Esophagus squamous epithelium (tissue), 5 donors: ENCODE measurements around the gene FRS3. TPM values are rescaled to one million over a fixed set of nuclear protein-coding genes. Genes with fewer than 3 reads are reported as not detected.

Experiments used
- DNase-seq: peaks from one replicate; lab custom pipeline; 2025; lab: John Stamatoyannopoulos, UW
- H3K27ac ChIP-seq, 4 donors: fragments of 200-600 bp; sonication (generic); one replicate each; pipeline ENCODE4 v1.5.1; 2016 to 2019; ENCODE audit warnings: mild to moderate bottlenecking in 1 of 4
- H3K27me3 ChIP-seq, 4 donors: fragments of 200-600 bp; sonication (generic); 1 replicate in 3 of 4; 2 replicates in 1 of 4; pipeline versions ENCODE4 v1.5.1 to v1.6.0; 2017 to 2021; ENCODE audit warnings: antibody characterized with exemption in 1 of 4
- H3K36me3 ChIP-seq, 3 donors: fragments of 200-600 bp; sonication (generic); one replicate each; pipeline ENCODE4 v1.5.1; 2016 to 2019
- H3K4me1 ChIP-seq, 3 donors: fragments of 200-600 bp; sonication (generic); one replicate each; pipeline ENCODE4 v1.5.1; 2017 to 2019
- H3K4me3 ChIP-seq, 4 donors: fragments of 200-600 bp; sonication (generic); 1 replicate in 3 of 4; 2 replicates in 1 of 4; pipeline ENCODE4 v1.5.1; 2016 to 2019; ENCODE audit warnings: mild to moderate bottlenecking in 2 of 4, moderate library complexity in 1 of 4
- H3K9me3 ChIP-seq, 3 donors: fragments of 200-600 bp; sonication (generic); one replicate each; pipeline ENCODE4 v1.5.1; 2016 to 2019
- CTCF ChIP-seq, 6 experiments: fragments of 450-650 bp in 4 of 6; fragments of 200-600 bp in 2 of 6; sonication (generic) in 2 of 6; IDR thresholded peaks; one replicate each; pipeline ENCODE4 v1.5.1; 2016 to 2019; ENCODE audit warnings: antibody characterized with exemption in 6 of 6, mild to moderate bottlenecking in 4 of 6, moderate library complexity in 4 of 6
- POLR2A ChIP-seq, 4 donors: fragments of 450-650 bp; IDR thresholded peaks; one replicate each; pipeline ENCODE4 v1.6.1; 2017; ENCODE audit warnings: antibody characterized with exemption in 4 of 4, mild to moderate bottlenecking in 4 of 4, moderate library complexity in 3 of 4
- WGBS, 2 donors: methylation state at CpG; one replicate each; pipeline ENCODE4 v1.1.5; 2018; 5-methylcytosine and 5-hydroxymethylcytosine counted together
- intact Hi-C: fragments of 100-400 bp; cut with DNase I; formaldehyde crosslinking; loops from one replicate; pipeline ENCODE4 v1.15.0; 2022
- total RNA-seq, 4 donors: library from RNA; depleted of rRNA; stranded (reverse); fragments of >200 nt; gene quantifications; one replicate each; pipeline ENCODE4 v1.1.0, GENCODE V29; 2016
- donor health status: DM: yes; HTN: yes; CAD: no.

FRS3 gene
- total RNA-seq, 4 donors from 2014 or later, result 0.31 to 5.5 (median 1.5) TPM

GRCh38 chr6:41734666-41735426 is 44.9 kb downstream of the FRS3 start:
- intact Hi-C loops, result no loop called here
- 0% methylated on average over 4 to 6 of the region's 76 CpGs for WGBS, 2 donors
- Histone ChIP-seq H3K4me1 (peaks cover 22 to 57% (median 26%) of the 10 kb centered on the region in 3 donors), H3K4me3 (peak overlapping the region; percentile 80 to 93 (median 90)), H3K9me3 (no peaks in the 10 kb centered on the region), H3K27ac (peak overlapping the region; percentile 94 to 99 (median 96)), H3K36me3 (no peaks in the 10 kb centered on the region), H3K27me3 (no peaks in the 10 kb centered on the region)
- TF ChIP-seq POLR2A (IDR thresholded peaks at IDR 0.05), result no peak
- no peak for TF ChIP-seq CTCF (IDR thresholded peaks at IDR 0.05)
- DNase-seq, result peak; percentile 67

GRCh38 chr6:41733707-41734665 is 45.7 kb downstream of the FRS3 start:
- Histone ChIP-seq H3K27ac (peak overlapping the region; percentile 94 to 99 (median 96)), H3K9me3 (no peaks in the 10 kb centered on the region), H3K4me1 (peaks cover 22 to 66% (median 26%) of the 10 kb centered on the region in 3 donors), H3K4me3 (peak overlapping the region; percentile 80 to 93 (median 90)), H3K27me3 (no peaks in the 10 kb centered on the region), H3K36me3 (peaks cover 0 to 6% (median 0%) of the 10 kb centered on the region in 3 donors)
- TF ChIP-seq POLR2A (IDR thresholded peaks at IDR 0.05), result peak in 2 of 4 donors; percentile 45 to 74
- peak in 1 of 6 experiments; percentile 8 for TF ChIP-seq CTCF (IDR thresholded peaks at IDR 0.05)
- intact Hi-C loops, result no loop called here
- no peak for DNase-seq
- 0 to 33% methylated on average over 1 of the region's 73 CpGs for WGBS, 2 donors

GRCh38 chr6:41733360-41733706 is 46.4 kb downstream of the FRS3 start:
- Histone ChIP-seq H3K4me3 (peak overlapping the region; percentile 80 to 93 (median 90)), H3K27me3 (no peaks in the 10 kb centered on the region), H3K9me3 (no peaks in the 10 kb centered on the region), H3K27ac (peak overlapping the region; percentile 94 to 99 (median 96)), H3K36me3 (peaks cover 0 to 6% (median 0%) of the 10 kb centered on the region in 3 donors), H3K4me1 (peaks cover 22 to 72% (median 26%) of the 10 kb centered on the region in 3 donors)
- no peak for DNase-seq
- intact Hi-C loops, result no loop called here
- WGBS, 2 donors, result 44% methylated on average over 4 of the region's 11 CpGs; no CpG with 5 or more reads in 1 of the 2 donors
- TF ChIP-seq CTCF (IDR thresholded peaks at IDR 0.05), result no peak
- TF ChIP-seq POLR2A (IDR thresholded peaks at IDR 0.05), result no peak

- Histone ChIP-seq H3K27ac (peak overlapping the region; percentile 94 to 99 (median 96)), H3K36me3 (peaks cover 0 to 9% (median 0%) of the 10 kb centered on the region in 3 donors), H3K4me1 (peaks cover 26 to 78% (median 27%) of the 10 kb centered on the region in 3 donors), H3K27me3 (no peaks in the 10 kb centered on the region), H3K9me3 (no peaks in the 10 kb centered on the region), H3K4me3 (peak overlapping the region in 3 of 4 donors; percentile 80 to 93 (median 91))
- peak in 1 of 4 donors; percentile 42 for TF ChIP-seq POLR2A (IDR thresholded peaks at IDR 0.05)
- TF ChIP-seq CTCF (IDR thresholded peaks at IDR 0.05), result no peak
- intact Hi-C loops, result no loop called here
- DNase-seq, result no peak
- WGBS, 2 donors, result 43 to 60% methylated on average over 4 to 7 of the region's 8 CpGs
Measured at GRCh38 chr6:41732591-41733359, 46.9 kb downstream of the FRS3 start.
